Hepatocyte (in vitro differentiated cells): ENCODE results near the gene NPR3.

Experiments
- CTCF ChIP-seq: fragments of 200-600 bp; sonication (generic); IDR thresholded peaks from 2 replicates; pipeline ENCODE4 v1.5.1; 2016; ENCODE audit warnings: antibody characterized with exemption, mild to moderate bottlenecking; ENCODE audit not compliant: poor library complexity
- EZH2 ChIP-seq: fragments of 200-600 bp; sonication (generic); IDR thresholded peaks from 2 replicates; pipeline ENCODE4 v1.6.1; 2016; ENCODE audit warnings: antibody characterized with exemption, mild to moderate bottlenecking, borderline replicate concordance

- TF ChIP-seq CTCF (no peak), EZH2 (no peak)
These were observed 13.4 kb downstream of the NPR3 start for GRCh38 chr5:32724526-32724925.
